ENCODE results near the gene GCC1.

GCC1 gene

DNA sequence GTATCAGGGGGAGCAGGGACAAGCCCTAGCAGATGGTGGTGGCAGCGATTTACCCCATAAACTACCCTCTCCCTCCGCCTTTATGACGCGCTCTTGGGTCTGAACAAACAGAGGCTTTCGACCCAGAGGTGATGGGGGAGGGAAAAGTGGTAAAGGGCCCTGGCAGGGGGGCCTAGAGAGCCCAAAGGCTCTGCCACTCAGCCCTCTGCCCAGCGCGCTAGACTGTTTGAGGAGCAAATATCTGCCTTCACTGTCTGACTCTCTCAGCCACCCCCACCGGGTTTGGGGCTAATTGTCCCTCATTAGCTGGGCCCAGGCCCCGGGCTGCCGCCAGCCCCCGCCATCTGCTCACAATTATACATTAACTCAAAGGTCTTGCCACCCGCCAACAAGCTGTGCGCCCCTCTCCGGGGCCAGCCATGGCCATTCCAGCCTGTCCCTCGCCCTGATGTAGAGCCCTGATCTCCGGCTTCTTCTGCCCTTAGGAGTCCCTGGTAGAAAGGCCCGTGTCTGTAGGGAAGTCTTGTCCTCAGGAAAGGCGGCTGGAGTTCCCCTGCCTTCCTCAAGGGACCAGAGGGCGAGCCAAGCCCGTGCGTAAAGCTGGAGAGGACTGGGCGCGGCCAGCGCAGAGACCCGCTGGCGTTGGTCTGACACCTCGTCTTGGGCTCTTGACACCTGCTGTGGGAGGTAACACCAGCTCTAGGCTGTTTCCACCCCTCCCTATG, 34.4 kb upstream of the GCC1 start:
- no peak overlapping the region for H3K4me3 ChIP-seq (ENCODE audit: low read depth, low read length)
- TF ChIP-seq, protein P1, sequence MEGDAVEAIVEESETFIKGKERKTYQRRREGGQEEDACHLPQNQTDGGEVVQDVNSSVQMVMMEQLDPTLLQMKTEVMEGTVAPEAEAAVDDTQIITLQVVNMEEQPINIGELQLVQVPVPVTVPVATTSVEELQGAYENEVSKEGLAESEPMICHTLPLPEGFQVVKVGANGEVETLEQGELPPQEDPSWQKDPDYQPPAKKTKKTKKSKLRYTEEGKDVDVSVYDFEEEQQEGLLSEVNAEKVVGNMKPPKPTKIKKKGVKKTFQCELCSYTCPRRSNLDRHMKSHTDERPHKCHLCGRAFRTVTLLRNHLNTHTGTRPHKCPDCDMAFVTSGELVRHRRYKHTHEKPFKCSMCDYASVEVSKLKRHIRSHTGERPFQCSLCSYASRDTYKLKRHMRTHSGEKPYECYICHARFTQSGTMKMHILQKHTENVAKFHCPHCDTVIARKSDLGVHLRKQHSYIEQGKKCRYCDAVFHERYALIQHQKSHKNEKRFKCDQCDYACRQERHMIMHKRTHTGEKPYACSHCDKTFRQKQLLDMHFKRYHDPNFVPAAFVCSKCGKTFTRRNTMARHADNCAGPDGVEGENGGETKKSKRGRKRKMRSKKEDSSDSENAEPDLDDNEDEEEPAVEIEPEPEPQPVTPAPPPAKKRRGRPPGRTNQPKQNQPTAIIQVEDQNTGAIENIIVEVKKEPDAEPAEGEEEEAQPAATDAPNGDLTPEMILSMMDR (IDR thresholded peaks at IDR 0.05; ENCODE audit: low read depth, low read length), result no peak

DNA sequence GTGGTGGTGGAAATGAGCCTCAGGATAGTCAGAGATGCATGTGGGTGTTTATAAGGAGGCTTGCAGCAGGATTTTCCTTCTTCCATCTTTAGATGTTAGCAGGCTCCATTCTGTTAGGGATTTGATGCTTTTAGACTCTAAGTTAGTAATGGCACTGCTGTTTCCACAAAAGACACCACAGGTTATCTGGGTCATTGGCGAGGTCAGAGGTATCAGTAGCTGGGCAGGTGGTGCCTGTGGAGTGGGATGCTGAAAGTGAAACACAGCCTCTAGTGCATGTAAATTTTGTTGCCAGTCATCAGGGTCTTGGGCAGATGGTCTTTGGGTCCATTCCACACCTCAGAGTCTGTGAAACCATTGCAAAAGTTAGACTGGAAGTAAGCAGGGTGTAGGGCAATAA, 33.4 kb upstream of the GCC1 start:
- no peak overlapping the region for H3K4me3 ChIP-seq (ENCODE audit: low read depth, low read length)
- TF ChIP-seq, protein P1 (IDR thresholded peaks at IDR 0.05; ENCODE audit: low read depth, low read length), result no peak

DNA sequence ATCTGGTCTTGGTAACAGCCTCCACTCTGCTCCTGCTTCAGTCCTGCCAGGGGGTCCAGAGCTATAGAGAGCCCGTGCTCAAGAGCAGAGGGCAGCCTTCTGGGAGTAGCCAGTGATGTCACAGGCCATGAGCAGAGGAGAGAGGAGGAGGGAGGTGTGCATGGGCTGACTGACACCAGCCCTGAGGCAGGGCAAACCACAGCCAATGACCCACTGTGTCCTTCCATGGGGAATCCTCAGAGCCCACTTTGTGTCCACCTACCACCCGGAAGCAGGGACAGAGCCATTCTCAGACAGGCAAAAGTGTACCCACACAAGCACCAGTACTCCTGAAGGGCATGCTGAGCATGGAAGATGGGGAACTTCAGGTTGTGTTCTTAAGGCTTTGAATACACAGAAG, 32.6 kb upstream of the GCC1 start, which contains the start of gene PAX4:
Gene PAX4 (minus strand): TSS at position 101 of the 400 bp plus-strand sequence. CDS start 2,214 bp downstream, outside the sequence.
- H3K4me3 ChIP-seq (ENCODE audit: low read depth, low read length), result no peak within 1 kb of the TSS
- TF ChIP-seq, protein P1 (IDR thresholded peaks at IDR 0.05; ENCODE audit: low read depth, low read length), result no peak

DNA sequence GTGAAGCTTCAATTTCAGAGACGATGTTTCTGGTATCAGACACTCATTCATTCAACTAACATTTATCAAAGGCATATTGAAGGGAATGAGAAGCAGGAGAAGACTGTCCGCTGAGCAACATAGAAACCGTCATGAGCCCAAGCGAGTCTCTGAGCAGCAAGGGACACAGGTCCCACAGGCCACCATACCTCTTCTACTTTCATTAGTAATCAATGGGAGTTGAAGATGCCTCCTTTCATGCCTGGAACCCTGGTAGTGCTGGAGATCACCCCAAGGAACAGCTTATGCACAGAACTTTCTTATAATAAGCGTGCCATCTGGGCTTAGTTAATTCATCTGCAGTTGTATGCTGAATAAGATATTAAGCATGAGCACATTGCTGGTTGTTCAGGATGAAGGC, 31.3 kb upstream of the GCC1 start:
- TF ChIP-seq, protein P1 (IDR thresholded peaks at IDR 0.05; ENCODE audit: low read depth, low read length), result no peak
- no peak overlapping the region for H3K4me3 ChIP-seq (ENCODE audit: low read depth, low read length)

DNA sequence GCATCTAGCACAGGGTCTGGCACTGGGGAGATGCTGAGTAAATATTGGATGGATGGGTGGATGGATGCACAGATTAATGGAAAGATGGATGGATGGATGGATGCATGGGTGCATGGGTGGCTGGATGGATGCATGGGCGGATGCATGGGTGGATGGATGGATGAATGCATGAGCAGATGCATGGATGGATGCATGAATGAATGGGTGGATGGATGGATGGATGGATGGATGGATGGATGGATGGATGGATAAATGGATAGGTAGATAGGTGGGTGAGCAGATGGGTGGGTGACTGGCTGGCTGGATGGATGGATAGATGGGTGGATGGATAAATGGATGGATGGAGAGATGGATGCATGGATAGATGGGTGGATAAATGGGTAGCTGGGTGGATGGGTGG, 26.9 kb upstream of the GCC1 start:
- TF ChIP-seq, protein P1 (IDR thresholded peaks at IDR 0.05; ENCODE audit: low read depth, low read length), result no peak
- H3K4me3 ChIP-seq (ENCODE audit: low read depth, low read length), result no peak overlapping the region

DNA sequence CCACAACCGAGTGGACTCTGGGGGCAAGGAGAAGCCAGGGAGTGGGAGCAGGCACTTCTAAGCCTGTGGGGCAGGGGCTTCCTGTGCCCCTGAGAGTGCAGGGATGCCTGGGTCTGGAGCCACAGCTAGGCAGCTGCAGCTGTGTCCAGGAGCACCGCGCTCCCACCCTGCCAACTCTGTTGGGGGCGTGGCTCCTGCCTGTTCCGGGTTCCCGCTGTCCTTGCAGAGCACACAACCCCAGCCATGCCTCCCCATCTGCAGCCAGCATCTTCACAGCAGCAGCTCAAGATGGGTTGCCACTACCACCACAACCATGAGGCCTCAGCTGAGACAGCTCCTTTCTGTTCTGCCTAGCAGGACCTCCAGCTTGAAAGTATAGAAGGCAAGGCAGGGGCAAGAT, 23.9 kb upstream of the GCC1 start:
- TF ChIP-seq, protein P1 (IDR thresholded peaks at IDR 0.05; ENCODE audit: low read depth, low read length), result no peak
- H3K4me3 ChIP-seq (ENCODE audit: low read depth, low read length), result no peak overlapping the region

DNA sequence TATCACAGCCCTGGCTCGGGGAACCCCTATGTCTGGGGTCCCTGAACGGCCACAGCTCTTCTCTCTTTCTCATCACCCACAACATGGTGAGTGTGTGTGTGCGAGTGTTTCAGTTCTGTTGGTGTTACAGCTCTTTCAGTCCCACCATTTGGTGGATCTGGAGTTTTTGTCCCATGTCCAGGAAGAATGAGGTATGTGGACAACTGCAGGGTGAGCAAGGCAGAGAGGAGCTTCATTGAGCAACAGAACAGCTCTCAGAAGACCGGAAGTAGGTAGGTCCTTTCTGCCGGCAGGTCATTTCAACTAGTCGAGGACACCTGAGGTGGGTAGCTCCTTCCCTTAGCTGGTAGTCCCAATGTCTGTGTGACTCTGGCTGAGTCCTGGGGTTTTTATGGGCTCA, 23.1 kb upstream of the GCC1 start:
- TF ChIP-seq, protein P1 (IDR thresholded peaks at IDR 0.05; ENCODE audit: low read depth, low read length), result no peak
- H3K4me3 ChIP-seq (ENCODE audit: low read depth, low read length), result no peak overlapping the region
